Measurements from ENCODE around the gene LGALS1.

LGALS1 gene

GRCh38 chr22:37661160-37661924, 14.1 kb upstream of the LGALS1 start:
- DNase-seq (ENCODE audit: low read depth in 3 of 3, low spot score in 1 of 3), result no peak

- no peak for DNase-seq (ENCODE audit: low read depth in 3 of 3, low spot score in 1 of 3)
These were observed 13.4 kb upstream of the LGALS1 start for GRCh38 chr22:37662039-37662438.

- no peak for DNase-seq (ENCODE audit: low read depth in 3 of 3, low spot score in 1 of 3)
These were observed 11.8 kb upstream of the LGALS1 start for GRCh38 chr22:37663521-37664140.

- DNase-seq (ENCODE audit: low read depth in 3 of 3, low spot score in 1 of 3), result no peak
These were observed 11.0 kb upstream of the LGALS1 start for GRCh38 chr22:37664249-37665101.

GRCh38 chr22:37665487-37665886, 9.9 kb upstream of the LGALS1 start:
- no peak for DNase-seq (ENCODE audit: low read depth in 3 of 3, low spot score in 1 of 3)

GRCh38 chr22:37669586-37669985, 5.8 kb upstream of the LGALS1 start:
- DNase-seq (ENCODE audit: low read depth in 3 of 3, low spot score in 1 of 3), result no peak

GRCh38 chr22:37672206-37672919, 3.1 kb upstream of the LGALS1 start:
- no peak for DNase-seq (ENCODE audit: low read depth in 3 of 3, low spot score in 1 of 3)

- no peak for DNase-seq (ENCODE audit: low read depth in 3 of 3, low spot score in 1 of 3)
These were observed 2.4 kb upstream of the LGALS1 start for GRCh38 chr22:37672920-37673455.

GRCh38 chr22:37674248-37674647, 1.2 kb upstream of the LGALS1 start:
- DNase-seq (ENCODE audit: low read depth in 3 of 3, low spot score in 1 of 3), result no peak

GRCh38 chr22:37675930-37676735, 697 bp downstream of the LGALS1 start:
- no peak for DNase-seq (ENCODE audit: low read depth in 3 of 3, low spot score in 1 of 3)

- DNase-seq (ENCODE audit: low read depth in 3 of 3, low spot score in 1 of 3), result peak; percentile 89
These were observed 1.5 kb downstream of the LGALS1 start for GRCh38 chr22:37676736-37677492.

- DNase-seq (ENCODE audit: low read depth in 3 of 3, low spot score in 1 of 3), result no peak
These were observed 2.1 kb downstream of the LGALS1 start for GRCh38 chr22:37677493-37677974.

GRCh38 chr22:37678372-37678771, 2.9 kb downstream of the LGALS1 start:
- DNase-seq (ENCODE audit: low read depth in 3 of 3, low spot score in 1 of 3), result no peak

- no peak for DNase-seq (ENCODE audit: low read depth in 3 of 3, low spot score in 1 of 3)
These were observed 4.2 kb downstream of the LGALS1 start for GRCh38 chr22:37679670-37680069.

GRCh38 chr22:37680191-37680851, 4.9 kb downstream of the LGALS1 start:
- no peak for DNase-seq (ENCODE audit: low read depth in 3 of 3, low spot score in 1 of 3)

- no peak for DNase-seq (ENCODE audit: low read depth in 3 of 3, low spot score in 1 of 3)
These were observed 5.6 kb downstream of the LGALS1 start for GRCh38 chr22:37681001-37681424.

GRCh38 chr22:37681556-37682049, 6.2 kb downstream of the LGALS1 start:
- peak; percentile 31 to 52 (median 49) for DNase-seq (ENCODE audit: low read depth in 3 of 3, low spot score in 1 of 3)

- no peak for DNase-seq (ENCODE audit: low read depth in 3 of 3, low spot score in 1 of 3)
These were observed 9.6 kb downstream of the LGALS1 start for GRCh38 chr22:37684803-37685615.
